HCT116 (cell line): Measurements from ENCODE around the gene F2RL1. TPM values are rescaled to one million over a fixed set of nuclear protein-coding genes. Genes with fewer than 3 reads are reported as not detected.
A peak's percentile ranks its signal among the peaks of the same experiment; 100 is the strongest.

Source experiments
- ATAC-seq: fragments of 200-7000 bp; cut with Tn5 transposase; 2 replicates; pipeline ENCODE4 v1.9.1; 2020; ENCODE audit warnings: mild to moderate bottlenecking, moderate library complexity
- BruUV-seq: library from RNA; stranded (reverse); fragments of 400-500 nt; replicated peaks from 2 replicates; lab custom pipeline; 2021; lab: Mats Ljungman, UMichigan
- CTCF ChIA-PET: fragments of 300-600 bp; sonication (Branson Sonifier 250); formaldehyde crosslinking; loops from one replicate; lab custom pipeline; 2021; ENCODE audit warnings: antibody characterized with exemption; lab: Charles Lee
- POLR2A ChIA-PET: fragments of 300-600, 350-600 bp; sonication (Branson Sonifier 250); formaldehyde crosslinking; loops from one replicate; lab custom pipeline; 2021; ENCODE audit warnings: antibody characterized with exemption; lab: Charles Lee
- RAD21 ChIA-PET, 2 experiments: fragments of 300-600 bp; sonication (Branson Sonifier 250); formaldehyde crosslinking; loops; one replicate each; lab custom pipeline; 2023; ENCODE audit warnings: low total read pairs in 2 of 2; ENCODE audit not compliant: uncharacterized antibody in 2 of 2, unreplicated experiment in 2 of 2, low non-redundant PET in 1 of 2; lab: Charles Lee
- DNase-seq: peaks from one replicate; pipeline ENCODE4 v3.0.0-alpha.2; 2010; ENCODE audit warnings: low read depth, low spot score
- H2AFZ ChIP-seq: fragments of 200-600 bp; shearing (Covaris generic), sonication (generic); 2 replicates; pipeline ENCODE4 v1.6.1; 2017; ENCODE audit warnings: low read depth, mixed run types, mixed read lengths, antibody characterized with exemption, low read length; ENCODE audit not compliant: poor library complexity, severe bottlenecking
- H3K27ac ChIP-seq: 2 replicates; pipeline ENCODE4 v1.5.1; 2012; ENCODE audit warnings: low read depth, low read length
- H3K27me3 ChIP-seq: fragments of 200-600 bp; sonication (generic); 2 replicates; pipeline ENCODE4 v1.6.1; 2016; ENCODE audit warnings: mixed run types, low read length, mixed read lengths; ENCODE audit not compliant: insufficient read depth
- H3K36me3 ChIP-seq, 2 experiments: fragments of 200-500 bp in 1 of 2; fragments of 200-600 bp in 1 of 2; sonication (Bioruptor generic) in 1 of 2; sonication (generic) in 1 of 2; 2 replicates each; pipeline versions ENCODE4 v1.5.1 to v1.6.1; 2014 to 2016; ENCODE audit warnings: low read length in 2 of 2, inconsistent platforms in 1 of 2, mixed read lengths in 1 of 2, mixed run types in 1 of 2; ENCODE audit not compliant: insufficient read depth in 2 of 2, control insufficient read depth in 1 of 2
- H3K4me1 ChIP-seq, 2 experiments: fragments of 200-600 bp in 1 of 2; sonication (generic) in 1 of 2; 2 replicates each; pipeline versions ENCODE4 v1.5.1 to v1.6.1; 2012 to 2017; ENCODE audit warnings: low read length in 2 of 2, inconsistent platforms in 1 of 2, mild to moderate bottlenecking in 1 of 2, mixed read lengths in 1 of 2, mixed run types in 1 of 2, moderate library complexity in 1 of 2; ENCODE audit not compliant: insufficient read depth in 2 of 2, control insufficient read depth in 1 of 2
- H3K4me2 ChIP-seq: fragments of 200-600 bp; sonication (generic); 2 replicates; pipeline ENCODE4 v1.6.1; 2017; ENCODE audit warnings: mixed run types, low read length, mixed read lengths
- H3K4me3 ChIP-seq, 2 experiments: fragments of 200-600 bp in 1 of 2; sonication (generic) in 1 of 2; replicated peaks in 1 of 2; 2 replicates each; pipeline ENCODE4 v1.5.1; 2011 to 2016; ENCODE audit warnings: low read length in 2 of 2, control low read depth in 1 of 2, low read depth in 1 of 2, mild to moderate bottlenecking in 1 of 2, mixed read lengths in 1 of 2, mixed run types in 1 of 2
- H3K79me2 ChIP-seq: fragments of 200-600 bp; sonication (generic); 2 replicates; pipeline ENCODE4 v1.6.1; 2017; ENCODE audit warnings: mild to moderate bottlenecking, mixed run types, low read length, moderate library complexity, mixed read lengths; ENCODE audit not compliant: insufficient read depth
- H3K9ac ChIP-seq: fragments of 200-600 bp; sonication (generic); 2 replicates; pipeline ENCODE4 v1.6.1; 2016; ENCODE audit warnings: low read length, mixed read lengths
- H3K9me2 ChIP-seq: fragments of 200-600 bp; sonication (generic), shearing (Covaris generic); 2 replicates; pipeline ENCODE4 v1.6.1; 2017; ENCODE audit warnings: mixed run types, mild to moderate bottlenecking, moderate library complexity; ENCODE audit not compliant: insufficient read depth
- H3K9me3 ChIP-seq, 2 experiments: fragments of 200-500 bp in 1 of 2; fragments of 200-600 bp in 1 of 2; sonication (Bioruptor generic) in 1 of 2; sonication (generic) in 1 of 2; 2 replicates each; pipeline ENCODE4 v1.6.1; 2014 to 2017; ENCODE audit warnings: low read length in 2 of 2, mixed read lengths in 2 of 2, inconsistent platforms in 1 of 2, low read depth in 1 of 2, mild to moderate bottlenecking in 1 of 2, mixed run types in 1 of 2, moderate library complexity in 1 of 2; ENCODE audit not compliant: control insufficient read depth in 1 of 2, insufficient read depth in 1 of 2
- H4K20me1 ChIP-seq: fragments of 200-600 bp; sonication (generic), shearing (Covaris generic); 2 replicates; pipeline ENCODE4 v1.6.1; 2017; ENCODE audit warnings: mixed run types, mild to moderate bottlenecking, moderate library complexity; ENCODE audit not compliant: insufficient read depth
- ATF3 ChIP-seq: IDR thresholded peaks from 2 replicates; pipeline ENCODE4 v1.6.1; 2012
- CBX3 ChIP-seq: IDR thresholded peaks from 2 replicates; pipeline ENCODE4 v1.6.1; 2012; ENCODE audit warnings: low read depth
- EGR1 ChIP-seq: IDR thresholded peaks from 2 replicates; pipeline ENCODE4 v1.6.1; 2012; ENCODE audit warnings: low read depth
- FOSL1 ChIP-seq: IDR thresholded peaks from 2 replicates; pipeline ENCODE4 v1.6.1; 2012; ENCODE audit warnings: low read depth
- JUND ChIP-seq: IDR thresholded peaks from 2 replicates; pipeline ENCODE4 v1.6.1; 2012
- MAX ChIP-seq: IDR thresholded peaks from 2 replicates; pipeline ENCODE4 v1.6.1; 2012
- POLR2A ChIP-seq: IDR thresholded peaks from 2 replicates; pipeline ENCODE4 v1.7.0; 2011; ENCODE audit warnings: borderline replicate concordance; ENCODE audit not compliant: insufficient read depth, insufficient read length; ENCODE audit errors: extremely low read depth
- POLR2AphosphoS5 ChIP-seq: IDR thresholded peaks from 2 replicates; pipeline ENCODE4 v1.6.1; 2011; ENCODE audit warnings: mild to moderate bottlenecking, low read depth, low read length, moderate library complexity
- REST ChIP-seq: IDR thresholded peaks from 2 replicates; pipeline ENCODE4 v1.6.1; 2012; ENCODE audit warnings: low read depth
- SIN3A ChIP-seq: IDR thresholded peaks from 2 replicates; pipeline ENCODE4 v1.6.1; 2012; ENCODE audit warnings: low read depth
- SP1 ChIP-seq: IDR thresholded peaks from 2 replicates; pipeline ENCODE4 v1.6.1; 2012; ENCODE audit warnings: low read depth
- YY1 ChIP-seq: IDR thresholded peaks from 2 replicates; pipeline ENCODE4 v1.6.1; 2011; ENCODE audit warnings: low read length, low read depth, moderate library complexity, mild to moderate bottlenecking; ENCODE audit not compliant: insufficient replicate concordance; ENCODE audit errors: extremely low read depth
- ZFX ChIP-seq: fragments of 450-650 bp; IDR thresholded peaks from 2 replicates; pipeline ENCODE4 v1.6.1; 2017
- intact Hi-C: fragments of 100-400 bp; cut with micrococcal nuclease; formaldehyde crosslinking; loops from 2 replicates; pipeline ENCODE4 v1.10.0; 2022
- total RNA-seq: library from RNA; stranded (reverse); gene quantifications from one replicate; pipeline ENCODE4 v1.2.1, GENCODE V29; 2021; ENCODE audit not compliant: unreplicated experiment

F2RL1 gene
- total RNA-seq, 1 experiment from 2014 or later = 119 TPM

- TF ChIP-seq POLR2A (no peak), REST (no peak), SIN3A (no peak)
These were observed 17.4 kb downstream of the F2RL1 start (continued) for GRCh38 chr5:76836181-76836580.

GRCh38 chr5:76836585-76836984, 17.8 kb downstream of the F2RL1 start:
- RAD21 ChIA-PET = interaction anchor here in 1 of 2 experiments (0.7 kb wide), 1 partner anchor 31 kb away, joined by 5 read pairs; no protein-coding TSS in a partner anchor
- CTCF ChIA-PET = no interaction called here
- H3K4me1 ChIP-seq = peaks cover 65 to 97% of the 10 kb centered on the region in 2 experiments
- intact Hi-C loops = loop anchor here (5.0 kb wide), 2 partner anchors 49 to 234 kb away; no protein-coding TSS in a partner anchor
- BruUV-seq = no TSS peak
- H3K4me2 ChIP-seq = peak overlapping the region; percentile 80
- no peaks in the 10 kb centered on the region for H4K20me1 ChIP-seq
- ATAC-seq (no peak), DNase-seq (peak; percentile 47)
- H3K27me3 ChIP-seq = no peaks in the 10 kb centered on the region
- TF ChIP-seq JUND (peak; percentile 56), MAX (peak; percentile 54; the same call in 1 of the 2 replicates), ZFX (no peak), YY1 (peak; percentile 19), ATF3 (no peak), REST (no peak), EGR1 (no peak), SP1 (peak; percentile 49; the same call in 1 of the 2 replicates), SIN3A (no peak), POLR2AphosphoS5 (peak; percentile 40), FOSL1 (peak; percentile 63; the same call in 1 of the 2 replicates), CBX3 (peak; percentile 47; the same call in 1 of the 2 replicates)
- H3K9me3 ChIP-seq = no peaks in the 10 kb centered on the region
- H3K9ac ChIP-seq = peak overlapping the region; percentile 70
- POLR2A ChIA-PET = interaction anchor here (3.1 kb wide), 1 partner anchor 11 kb away, joined by 14 read pairs; no protein-coding TSS in a partner anchor
- H2AFZ ChIP-seq = no peak overlapping the region
- H3K9me2 ChIP-seq = no peaks in the 10 kb centered on the region
- peak overlapping the region in 1 of 2 experiments; percentile 15; a peak in 1 of 4 replicates for H3K4me3 ChIP-seq
- H3K27ac ChIP-seq = peak overlapping the region; percentile 96
- peaks cover 14 to 26% of the 10 kb centered on the region in 2 experiments; a peak in 3 of 4 replicates for H3K36me3 ChIP-seq
- peaks cover 54% of the 10 kb centered on the region for H3K79me2 ChIP-seq
